Gastroesophageal sphincter (tissue), 4 donors: ENCODE data around the gene TMEM178B. TPM values are rescaled to one million over a fixed set of nuclear protein-coding genes. Genes with fewer than 3 reads are reported as not detected.
"Not testable (repeated sequence)": the region's sequence is repeated elsewhere in the genome, so short reads cannot be mapped to it uniquely, and the experiment has no call there.

Source experiments
- ATAC-seq: fragments of 150-250 bp; one replicate; pipeline ENCODE4 v1.9.1; 2016; ENCODE audit warnings: mild to moderate bottlenecking, moderate library complexity
- H3K27ac ChIP-seq, 4 donors: fragments of 200-600 bp; sonication (generic) in 3 of 4; 1 replicate in 3 of 4; 2 replicates in 1 of 4; pipeline ENCODE4 v1.5.1; 2016 to 2019
- H3K27me3 ChIP-seq: fragments of 200-600 bp; sonication (generic); one replicate; pipeline ENCODE4 v1.5.1; 2019
- H3K36me3 ChIP-seq, 2 donors: fragments of 200-600 bp; sonication (generic); one replicate each; pipeline ENCODE4 v1.5.1; 2019; ENCODE audit warnings: control low read depth in 1 of 2
- H3K4me1 ChIP-seq, 3 donors: fragments of 200-600 bp; sonication (generic); 1 replicate in 2 of 3; 2 replicates in 1 of 3; pipeline ENCODE4 v1.5.1; 2016 to 2019; ENCODE audit warnings: control low read depth in 2 of 3
- H3K4me3 ChIP-seq, 2 donors: fragments of 200-600 bp; sonication (generic); one replicate each; pipeline ENCODE4 v1.5.1; 2019; ENCODE audit warnings: mild to moderate bottlenecking in 1 of 2, moderate library complexity in 1 of 2
- H3K9me3 ChIP-seq, 3 donors: fragments of 200-600 bp; sonication (generic); one replicate each; pipeline ENCODE4 v1.5.1; 2017 to 2019; ENCODE audit warnings: control low read depth in 2 of 3
- EP300 ChIP-seq: sonication (generic); formaldehyde crosslinking; IDR thresholded peaks from one replicate; pipeline ENCODE4 v1.6.1; 2017; ENCODE audit warnings: antibody characterized with exemption, mild to moderate bottlenecking
- POLR2A ChIP-seq, 2 donors: fragments of 450-650 bp; IDR thresholded peaks; one replicate each; pipeline ENCODE4 v1.6.1; 2017; ENCODE audit warnings: antibody characterized with exemption in 2 of 2, mild to moderate bottlenecking in 2 of 2, moderate library complexity in 1 of 2
- POLR2AphosphoS5 ChIP-seq: sonication (generic); formaldehyde crosslinking; IDR thresholded peaks from one replicate; pipeline ENCODE4 v1.6.1; 2017; ENCODE audit warnings: antibody characterized with exemption
- WGBS, 2 donors: methylation state at CpG; one replicate each; pipeline ENCODE4 v1.1.5; 2018; ENCODE audit warnings: low coverage in 1 of 2; 5-methylcytosine and 5-hydroxymethylcytosine counted together
- total RNA-seq, 4 donors: library from RNA; depleted of rRNA; stranded (reverse); fragments of >200 nt; gene quantifications; one replicate each; pipeline ENCODE4 v1.1.0, GENCODE V29; 2016
- TF ChIP-seq, protein P1 (sequence below), 4 experiments: fragments of 200-600 bp in 2 of 4; fragments of 450-650 bp in 2 of 4; sonication (generic) in 1 of 4; IDR thresholded peaks; one replicate each; pipeline ENCODE4 v1.5.1; 2017 to 2019; ENCODE audit warnings: antibody characterized with exemption in 4 of 4, mild to moderate bottlenecking in 2 of 4, moderate library complexity in 2 of 4

The TMEM178B gene
- total RNA-seq, 4 donors from 2014 or later: 0.62 to 1.4 (median 1.0) TPM

DNA sequence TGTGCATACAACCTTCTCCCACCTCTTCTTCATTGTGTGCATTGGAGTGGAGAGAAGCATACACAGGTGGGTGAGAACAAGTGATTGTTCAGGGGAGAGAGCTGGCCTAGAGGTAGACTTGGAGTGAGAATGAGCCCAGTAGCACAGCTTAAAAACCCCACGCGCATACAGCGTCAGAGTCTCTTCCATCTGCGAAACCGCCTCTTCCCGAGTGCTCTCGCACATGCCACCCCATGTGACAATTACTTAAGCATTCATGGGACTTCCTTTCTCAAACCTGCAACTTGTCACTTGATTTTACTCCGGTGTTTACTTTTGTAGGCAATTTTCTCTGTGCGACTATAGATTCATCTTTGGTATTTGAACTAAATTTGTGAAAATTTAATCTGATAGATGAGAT is 300.6 kb downstream of the TMEM178B start:
- no peaks in the 10 kb centered on the region for H3K27me3 ChIP-seq
- no peaks in the 10 kb centered on the region for H3K36me3 ChIP-seq
- TF ChIP-seq POLR2AphosphoS5 (no peak), EP300 (no peak)
- WGBS, 2 donors: 95 to 99% methylated on average over 9 of the region's 9 CpGs
- no peak overlapping the region for H3K27ac ChIP-seq
- H3K4me1 ChIP-seq: peaks cover 0 to 7% (median 0%) of the 10 kb centered on the region in 3 donors
- ATAC-seq: no peak
- no peaks in the 10 kb centered on the region for H3K9me3 ChIP-seq
- H3K4me3 ChIP-seq: no peak overlapping the region

DNA sequence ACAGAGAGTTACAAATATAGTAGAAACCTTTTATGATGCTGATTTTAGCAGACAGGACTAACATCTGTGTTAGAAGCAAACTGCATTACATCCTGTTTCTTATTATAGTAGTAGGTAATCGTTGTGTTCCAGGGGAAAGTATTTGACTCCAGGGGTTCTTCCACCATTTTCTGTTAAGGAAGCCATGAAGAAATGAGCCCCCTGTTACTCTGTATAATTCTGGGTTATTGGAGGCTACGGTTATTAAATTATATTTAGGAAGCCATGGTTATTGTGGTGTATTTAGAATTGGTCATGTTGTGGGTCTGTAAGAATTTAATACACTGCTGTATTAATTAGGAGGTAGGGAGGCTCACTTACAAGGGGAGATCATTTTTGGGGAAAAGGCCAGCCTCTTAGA is 301.6 kb downstream of the TMEM178B start:
- no peak for ATAC-seq
- 67% methylated on average over 2 of the region's 2 CpGs for WGBS, 2 donors
- H3K4me3 ChIP-seq: no peak overlapping the region
- H3K27ac ChIP-seq: no peak overlapping the region
- H3K36me3 ChIP-seq: no peaks in the 10 kb centered on the region
- no peaks in the 10 kb centered on the region for H3K9me3 ChIP-seq
- TF ChIP-seq EP300: no peak
- no peak for TF ChIP-seq POLR2AphosphoS5
- TF ChIP-seq POLR2A (IDR thresholded peaks at IDR 0.05): no peak
- TF ChIP-seq, protein P1, sequence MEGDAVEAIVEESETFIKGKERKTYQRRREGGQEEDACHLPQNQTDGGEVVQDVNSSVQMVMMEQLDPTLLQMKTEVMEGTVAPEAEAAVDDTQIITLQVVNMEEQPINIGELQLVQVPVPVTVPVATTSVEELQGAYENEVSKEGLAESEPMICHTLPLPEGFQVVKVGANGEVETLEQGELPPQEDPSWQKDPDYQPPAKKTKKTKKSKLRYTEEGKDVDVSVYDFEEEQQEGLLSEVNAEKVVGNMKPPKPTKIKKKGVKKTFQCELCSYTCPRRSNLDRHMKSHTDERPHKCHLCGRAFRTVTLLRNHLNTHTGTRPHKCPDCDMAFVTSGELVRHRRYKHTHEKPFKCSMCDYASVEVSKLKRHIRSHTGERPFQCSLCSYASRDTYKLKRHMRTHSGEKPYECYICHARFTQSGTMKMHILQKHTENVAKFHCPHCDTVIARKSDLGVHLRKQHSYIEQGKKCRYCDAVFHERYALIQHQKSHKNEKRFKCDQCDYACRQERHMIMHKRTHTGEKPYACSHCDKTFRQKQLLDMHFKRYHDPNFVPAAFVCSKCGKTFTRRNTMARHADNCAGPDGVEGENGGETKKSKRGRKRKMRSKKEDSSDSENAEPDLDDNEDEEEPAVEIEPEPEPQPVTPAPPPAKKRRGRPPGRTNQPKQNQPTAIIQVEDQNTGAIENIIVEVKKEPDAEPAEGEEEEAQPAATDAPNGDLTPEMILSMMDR (IDR thresholded peaks at IDR 0.05): no peak
- no peaks in the 10 kb centered on the region for H3K4me1 ChIP-seq
- H3K27me3 ChIP-seq: no peaks in the 10 kb centered on the region

DNA sequence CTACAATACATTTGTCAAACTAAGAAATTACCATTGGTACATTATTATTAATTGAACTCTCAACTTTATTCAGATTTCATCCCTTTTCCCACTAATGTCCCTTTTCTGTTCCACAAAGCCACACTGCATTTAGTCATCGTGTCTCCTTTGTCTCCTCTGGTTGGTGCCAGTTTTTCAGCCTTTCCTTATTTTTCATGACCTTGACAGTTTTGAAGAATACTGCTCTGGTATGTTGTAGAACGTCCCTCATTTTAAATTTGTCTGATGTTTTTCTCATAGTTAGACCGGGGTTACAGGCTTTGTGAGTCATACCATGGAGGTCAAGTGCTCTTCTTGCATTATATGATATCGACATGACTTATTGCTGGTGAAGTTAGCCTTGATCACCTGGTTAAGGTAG is 304.0 kb downstream of the TMEM178B start:
- H3K4me3 ChIP-seq: no peak overlapping the region
- H3K27me3 ChIP-seq: no peaks in the 10 kb centered on the region
- H3K4me1 ChIP-seq: no peaks in the 10 kb centered on the region
- no peaks in the 10 kb centered on the region for H3K9me3 ChIP-seq
- no peak overlapping the region for H3K27ac ChIP-seq
- TF ChIP-seq, protein P1 (IDR thresholded peaks at IDR 0.05): no peak
- TF ChIP-seq POLR2AphosphoS5: no peak
- no peak for TF ChIP-seq POLR2A (IDR thresholded peaks at IDR 0.05)
- no peak for TF ChIP-seq EP300
- 60 to 69% methylated on average over 4 of the region's 4 CpGs for WGBS, 2 donors
- no peaks in the 10 kb centered on the region for H3K36me3 ChIP-seq
- ATAC-seq: no peak

DNA sequence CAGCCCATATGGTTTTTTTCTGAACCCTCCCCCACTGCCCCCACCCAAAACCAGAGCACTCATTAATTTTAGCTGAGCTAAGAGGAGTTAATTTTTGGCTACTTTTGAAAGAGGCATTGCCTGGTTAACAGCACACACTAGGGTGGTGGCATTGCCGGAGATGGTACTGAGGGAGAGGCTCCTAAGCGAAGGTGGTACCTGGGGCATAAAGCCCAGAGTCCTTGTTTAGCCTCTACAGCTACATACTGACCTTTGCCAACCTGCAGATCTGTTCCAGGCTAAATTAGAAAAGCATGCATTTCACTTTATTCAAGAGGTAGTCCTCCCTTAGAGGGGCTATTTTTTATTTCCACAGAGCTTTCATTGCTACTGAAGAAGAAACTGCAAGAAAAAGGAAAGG is 304.5 kb downstream of the TMEM178B start:
- no peaks in the 10 kb centered on the region for H3K4me1 ChIP-seq
- no peaks in the 10 kb centered on the region for H3K9me3 ChIP-seq
- H3K4me3 ChIP-seq: no peak overlapping the region
- no peak for ATAC-seq
- TF ChIP-seq POLR2AphosphoS5: no peak
- TF ChIP-seq EP300: no peak
- no peak for TF ChIP-seq POLR2A (IDR thresholded peaks at IDR 0.05)
- TF ChIP-seq, protein P1 (IDR thresholded peaks at IDR 0.05): no peak
- no peaks in the 10 kb centered on the region for H3K36me3 ChIP-seq
- 83% methylated on average over 2 of the region's 2 CpGs; no CpG with 5 or more reads in 1 of the 2 donors for WGBS, 2 donors
- H3K27ac ChIP-seq: no peak overlapping the region
- H3K27me3 ChIP-seq: no peaks in the 10 kb centered on the region

DNA sequence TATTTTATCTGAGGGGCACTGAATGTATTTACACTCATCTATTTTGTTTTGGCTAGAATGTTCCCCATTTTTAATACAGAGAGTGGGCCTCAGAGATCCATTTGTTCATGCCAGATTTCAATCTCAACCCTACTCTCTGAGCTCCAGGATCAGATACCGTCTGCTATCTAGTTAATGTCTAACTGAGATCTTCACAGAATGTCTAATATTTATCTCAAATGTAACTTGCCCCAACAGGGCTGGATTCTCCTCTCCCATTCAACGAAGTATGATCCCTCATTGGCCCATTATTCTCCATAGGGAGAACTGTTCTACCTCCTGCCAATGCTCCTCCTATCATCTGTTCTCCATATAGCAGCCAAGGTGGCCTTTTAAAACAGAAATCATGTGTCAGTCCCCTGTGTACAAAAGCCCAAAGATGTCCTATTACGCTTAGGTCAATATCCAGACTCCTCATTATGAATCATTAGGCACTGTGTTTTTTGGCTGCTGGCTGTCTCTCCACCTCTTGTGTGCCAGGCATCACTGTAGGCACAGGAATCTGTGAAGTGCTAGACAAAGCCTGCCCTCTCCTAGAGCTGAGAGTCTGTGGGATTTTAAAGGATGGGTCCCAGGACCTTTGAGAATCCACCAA is 308.0 kb downstream of the TMEM178B start:
- Histone ChIP-seq H3K9me3 (no peaks in the 10 kb centered on the region), H3K4me3 (no peak overlapping the region), H3K27ac (no peak overlapping the region), H3K27me3 (peaks cover 7% of the 10 kb centered on the region), H3K36me3 (no peaks in the 10 kb centered on the region), H3K4me1 (no peaks in the 10 kb centered on the region)
- ATAC-seq: no peak
- no peak for TF ChIP-seq EP300
- TF ChIP-seq, protein P1 (IDR thresholded peaks at IDR 0.05): no peak
- 74 to 77% methylated on average over 3 of the region's 3 CpGs for WGBS, 2 donors

DNA sequence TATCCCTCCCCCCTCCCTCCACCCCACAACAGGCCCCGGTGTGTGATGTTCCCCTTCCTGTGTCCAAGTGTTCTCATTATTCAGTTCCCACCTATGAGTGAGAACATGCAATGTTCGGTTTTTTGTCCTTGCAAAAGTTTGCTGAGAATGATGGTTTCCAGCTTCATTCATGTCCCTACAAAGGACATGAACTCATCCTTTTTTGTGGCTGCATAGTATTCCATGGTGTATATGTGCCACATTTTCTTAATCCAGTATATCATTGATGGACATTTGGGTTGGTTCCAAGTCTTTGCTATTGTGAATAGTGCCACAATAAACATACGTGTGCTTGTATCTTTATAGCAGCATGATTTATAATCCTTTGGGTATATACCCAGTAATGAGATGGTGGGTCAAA is 309.5 kb downstream of the TMEM178B start:
- peaks cover 13% of the 10 kb centered on the region for H3K27me3 ChIP-seq
- not testable (repeated sequence) for ATAC-seq, H3K27ac ChIP-seq, H3K4me1 ChIP-seq, H3K4me3 ChIP-seq, H3K36me3 ChIP-seq, H3K9me3 ChIP-seq
- 58 to 90% methylated on average over 2 to 3 of the region's 3 CpGs for WGBS, 2 donors
